Central memory CD4-positive, alpha-beta T cell (primary cell): Measurements from ENCODE around the gene CA7.
A peak's percentile ranks its signal among the peaks of the same experiment; 100 is the strongest.
"Not testable (repeated sequence)": the region's sequence is repeated elsewhere in the genome, so short reads cannot be mapped to it uniquely, and the experiment has no call there.

Experiments used
- DNase-seq: peaks from one replicate; pipeline ENCODE4 v3.0.0; 2022

CA7 gene

DNA sequence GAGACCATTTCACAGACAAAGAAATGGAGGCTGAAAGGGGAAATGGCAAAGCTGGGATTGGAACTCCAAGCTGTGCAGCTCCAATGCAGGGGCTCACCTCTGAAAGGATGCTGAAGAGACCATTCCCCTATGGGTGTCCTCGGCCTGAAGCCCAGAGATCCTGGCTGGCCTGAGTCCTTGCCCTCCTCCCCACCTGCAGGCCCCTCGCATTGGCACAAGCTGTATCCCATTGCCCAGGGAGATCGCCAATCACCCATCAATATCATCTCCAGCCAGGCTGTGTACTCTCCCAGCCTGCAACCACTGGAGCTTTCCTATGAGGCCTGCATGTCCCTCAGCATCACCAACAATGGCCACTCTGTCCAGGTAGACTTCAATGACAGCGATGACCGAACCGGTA is 2.6 kb downstream of the CA7 start:
- no peak for DNase-seq

- no peak for DNase-seq
These were observed 3.4 kb downstream of the CA7 start for GRCh38 chr16:66847533-66848067.

DNA sequence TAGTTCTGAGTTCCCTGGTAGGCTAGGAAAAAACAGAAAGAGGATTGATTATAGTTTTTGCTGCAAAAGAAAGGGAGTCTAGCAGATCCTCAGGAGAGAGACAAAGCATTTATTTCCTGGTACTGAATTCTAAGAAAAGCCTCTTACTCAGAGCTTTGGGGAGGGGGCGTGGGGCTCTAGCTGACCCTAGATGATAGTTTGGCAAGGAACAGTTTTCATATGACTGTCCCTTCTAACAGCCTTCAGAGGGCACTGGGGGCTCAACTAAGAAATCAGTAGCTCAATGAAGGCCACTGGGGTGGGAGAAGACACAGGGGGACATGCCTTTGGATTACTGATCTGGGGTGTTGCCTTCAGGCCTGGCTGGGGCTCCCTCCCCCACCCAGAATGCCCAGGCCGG is 4.0 kb downstream of the CA7 start:
- DNase-seq = no peak

GRCh38 chr16:66849021-66849420 is 4.8 kb downstream of the CA7 start:
- no peak for DNase-seq

DNA sequence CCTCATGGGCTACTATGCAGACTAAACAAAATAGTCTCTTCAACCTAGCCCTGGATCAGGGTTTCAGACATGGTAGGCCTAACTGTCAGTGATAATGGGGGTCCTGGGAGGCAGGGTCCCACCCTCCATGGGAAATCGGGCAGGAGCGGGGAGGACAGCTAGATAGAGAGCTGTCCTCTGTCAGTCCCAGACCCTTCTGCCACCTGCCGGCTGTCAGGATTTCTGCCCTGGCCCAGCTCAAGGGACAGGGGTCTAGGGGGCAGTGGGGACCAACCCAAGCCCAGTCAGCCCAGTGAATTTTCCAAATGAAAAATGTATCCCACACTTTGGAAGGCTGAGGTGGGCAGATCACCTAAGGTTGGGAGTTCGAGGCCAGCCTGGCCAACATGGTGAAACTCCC is 5.3 kb downstream of the CA7 start:
- DNase-seq = no peak

- DNase-seq = no peak
These were observed 6.1 kb downstream of the CA7 start for GRCh38 chr16:66850115-66850815.

DNA sequence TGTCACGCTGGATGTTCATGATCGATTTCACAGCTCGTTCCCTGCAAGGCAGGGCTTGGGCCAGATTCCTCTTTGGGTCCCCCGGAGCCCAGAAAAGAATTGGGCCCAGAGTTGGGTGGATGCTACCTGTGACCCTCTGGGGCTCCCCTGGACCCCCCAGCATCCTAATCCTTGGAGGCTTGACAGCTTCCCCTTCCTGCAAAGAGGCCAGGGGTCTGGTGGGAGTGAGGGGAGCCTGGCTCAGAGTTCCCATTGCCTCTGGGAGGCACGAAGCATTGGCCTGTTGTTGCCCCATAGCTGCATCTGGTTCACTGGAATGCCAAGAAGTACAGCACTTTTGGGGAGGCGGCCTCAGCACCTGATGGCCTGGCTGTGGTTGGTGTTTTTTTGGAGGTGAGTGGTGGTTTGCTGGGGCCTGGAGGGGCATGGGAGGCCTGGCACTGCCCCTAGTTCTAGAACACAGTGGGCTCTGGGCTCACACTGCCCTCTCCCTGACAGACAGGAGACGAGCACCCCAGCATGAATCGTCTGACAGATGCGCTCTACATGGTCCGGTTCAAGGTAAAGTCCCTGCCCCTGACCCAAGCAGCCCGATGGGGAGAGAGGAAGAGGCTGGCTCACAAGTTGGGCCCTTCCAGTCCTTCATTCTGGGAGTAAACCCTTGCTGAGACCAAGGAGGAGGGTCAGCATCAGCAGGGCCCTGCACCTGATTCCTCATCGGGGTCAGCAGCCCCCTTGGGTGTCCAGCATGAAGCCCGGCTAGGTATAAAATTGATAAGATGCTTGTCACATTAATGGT is 7.2 kb downstream of the CA7 start:
- DNase-seq = no peak

GRCh38 chr16:66853261-66854139 is 9.3 kb downstream of the CA7 start:
- no peak for DNase-seq

GRCh38 chr16:66856184-66856730 is 12.0 kb downstream of the CA7 start:
- no peak for DNase-seq

DNA sequence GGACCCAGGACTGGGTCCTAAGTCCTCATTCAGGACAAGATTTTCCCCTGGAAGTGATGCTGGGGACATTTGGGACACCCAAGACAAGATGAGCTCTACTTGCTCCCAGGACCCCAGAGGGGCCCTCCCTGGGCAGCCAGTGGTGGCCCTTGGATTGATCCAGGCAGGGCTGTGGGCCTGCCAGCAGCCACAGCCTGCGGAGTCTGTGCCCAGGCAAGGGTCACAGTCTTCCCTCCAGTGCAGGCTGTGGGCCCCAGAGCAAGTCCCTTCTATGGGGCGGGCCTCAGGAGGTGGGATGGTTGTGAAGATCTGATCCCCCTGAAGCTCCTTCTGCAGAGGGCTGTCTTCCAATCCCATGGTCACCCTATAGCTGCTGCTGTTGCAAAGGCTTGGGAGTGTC is 12.6 kb downstream of the CA7 start:
- no peak for DNase-seq

DNA sequence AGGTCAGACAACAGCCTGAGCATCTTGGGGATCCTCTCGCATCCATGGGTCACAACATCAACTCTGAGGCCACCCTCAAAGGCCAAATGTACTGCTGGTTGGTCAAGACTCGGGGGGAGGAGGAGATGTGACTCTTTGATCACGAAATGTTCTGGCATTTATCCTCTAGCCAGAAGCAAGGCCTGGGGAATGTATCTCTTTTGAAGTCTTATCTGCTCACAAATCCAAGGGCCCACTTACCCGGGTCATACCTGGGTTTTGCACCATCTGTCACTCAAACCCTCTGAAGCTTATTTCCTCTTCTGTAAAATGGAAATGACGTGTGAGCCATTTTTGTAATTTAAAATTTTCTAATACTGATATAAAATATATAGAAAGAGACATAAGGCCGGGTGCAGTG is 13.2 kb downstream of the CA7 start:
- no peak for DNase-seq

- DNase-seq = no peak
These were observed 14.7 kb downstream of the CA7 start for GRCh38 chr16:66858740-66859396.

GRCh38 chr16:66859397-66860068 is 15.3 kb downstream of the CA7 start:
- no peak for DNase-seq

DNA sequence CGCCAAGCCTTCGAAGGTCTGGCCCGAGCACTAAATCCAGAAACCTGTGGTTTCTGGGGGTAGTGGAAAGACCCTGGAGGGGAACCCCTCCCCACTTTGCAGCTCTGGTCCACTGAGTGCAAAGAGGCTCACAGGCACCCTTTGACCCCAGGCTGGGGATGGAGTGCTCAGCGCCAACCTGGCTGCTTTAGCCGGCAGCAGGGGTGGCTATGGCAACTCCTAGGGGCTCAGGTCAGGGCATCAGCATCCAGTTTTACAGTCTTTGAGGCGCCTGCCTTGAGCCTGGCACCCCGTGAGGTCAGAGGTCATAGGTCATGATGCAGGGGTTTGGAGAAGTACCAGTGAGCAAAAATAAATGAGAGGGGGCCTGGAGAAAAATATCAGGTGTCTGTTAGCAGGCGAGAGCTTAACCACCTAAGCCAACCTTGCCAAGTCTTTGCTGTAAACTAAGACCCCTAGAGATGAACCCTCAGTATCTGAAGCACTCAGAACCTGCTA is 17.9 kb downstream of the CA7 start:
- DNase-seq = no peak

- DNase-seq = no peak
These were observed 19.5 kb downstream of the CA7 start for GRCh38 chr16:66863707-66864106.

- no peak for DNase-seq
These were observed 25.2 kb downstream of the CA7 start for GRCh38 chr16:66869424-66869823.

GRCh38 chr16:66871363-66871762 is 27.1 kb downstream of the CA7 start:
- not testable (repeated sequence) for DNase-seq

DNA sequence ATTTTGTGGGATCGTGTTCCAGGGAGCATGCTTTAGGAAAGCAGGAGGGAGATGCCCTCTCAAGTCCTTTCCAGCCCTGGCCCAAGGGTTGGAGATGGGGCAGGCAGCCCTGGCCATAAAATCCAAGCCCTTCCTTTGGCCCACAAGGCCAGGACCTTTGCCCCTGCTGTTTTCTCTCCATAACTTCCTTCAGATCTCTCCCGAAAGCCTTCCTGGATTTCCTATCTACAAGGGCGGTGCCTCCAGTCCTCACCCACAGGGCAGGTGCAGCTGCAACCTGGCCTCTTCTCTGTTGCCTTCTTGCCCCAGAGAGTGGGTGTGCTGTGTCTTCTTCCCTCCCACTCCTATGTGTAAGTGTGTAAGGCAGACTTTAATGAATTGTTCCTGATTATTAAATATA is 27.6 kb downstream of the CA7 start:
- DNase-seq = no peak

DNA sequence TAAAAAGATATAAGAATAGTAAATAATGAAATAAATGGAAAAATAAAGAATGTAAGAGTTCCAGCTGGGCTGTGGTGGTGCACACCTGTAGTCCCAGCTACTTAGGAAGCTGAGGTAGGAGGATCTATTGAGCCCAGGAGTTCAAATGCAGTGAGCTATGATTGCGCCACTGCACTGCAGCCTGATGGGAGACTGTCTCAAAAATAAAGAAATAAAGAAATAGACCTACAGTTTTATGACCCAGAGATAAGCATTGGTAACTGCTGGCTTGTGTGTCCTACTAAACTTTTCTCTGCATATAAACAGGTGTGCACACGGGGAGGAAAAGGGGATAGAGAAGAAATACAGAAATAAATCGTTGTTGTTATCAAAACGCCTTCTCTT is 28.3 kb downstream of the CA7 start:
- no peak for DNase-seq

GRCh38 chr16:66872943-66873684 is 28.9 kb downstream of the CA7 start:
- peak; percentile 79 for DNase-seq

GRCh38 chr16:66873685-66874055 is 29.5 kb downstream of the CA7 start:
- DNase-seq = no peak
